ENCODE measurements around the gene GRID1.

Gene GRID1

GRCh38 chr10:85558533-85558932, 808.1 kb downstream of the GRID1 start:
- Histone ChIP-seq H3K27ac (no peak overlapping the region), H3K4me3 (no peak overlapping the region)

GRCh38 chr10:85557706-85558105, 808.9 kb downstream of the GRID1 start:
- no peak overlapping the region for H3K4me3 ChIP-seq
- H3K27ac ChIP-seq, result no peak overlapping the region

GRCh38 chr10:85557077-85557476, 809.5 kb downstream of the GRID1 start:
- no peak overlapping the region for H3K4me3 ChIP-seq
- no peak overlapping the region for H3K27ac ChIP-seq
